ENCODE results near the gene EDEM3. TPM values are rescaled to one million over a fixed set of nuclear protein-coding genes. Genes with fewer than 3 reads are reported as not detected.

EDEM3 gene
- total and polyA plus RNA-seq, 2 of the 8 experiments (the other 6 are each of a cell fraction or from before 2014, with no cell fraction given), result 1.6 to 14.0 TPM

GRCh38 chr1:184682956-184683355 is 71.7 kb downstream of the EDEM3 start:
- H2AFZ ChIP-seq (ENCODE audit: low read length), result no peak overlapping the region
- no peak overlapping the region for H4K8ac ChIP-seq (ENCODE audit: extremely low read depth, insufficient read depth, low read length)
- H3K4me3 ChIP-seq (ENCODE audit: extremely low read depth in 1 of 4, insufficient read depth in 2 of 4, low read depth in 3 of 4, low read length in 4 of 4), result no peak overlapping the region
- H3K79me1 ChIP-seq (ENCODE audit: low read depth, low read length), result no peaks in the 10 kb centered on the region
- no peak overlapping the region for H3K4me2 ChIP-seq (ENCODE audit: insufficient read depth in 1 of 2, low read depth in 2 of 2, low read length in 2 of 2)
- no peak overlapping the region for H3K27ac ChIP-seq (ENCODE audit: low read depth, low read length)
- no peaks in the 10 kb centered on the region for H3K36me3 ChIP-seq (ENCODE audit: control insufficient read depth in 2 of 4, insufficient read depth in 4 of 4, low read length in 3 of 4)
- no peaks in the 10 kb centered on the region for H3K23me2 ChIP-seq (ENCODE audit: low read depth, low read length)
- no peak overlapping the region for H2AK5ac ChIP-seq (ENCODE audit: low read depth, low read length)
- H3K4ac ChIP-seq (replicated peaks; ENCODE audit: insufficient read length, low read depth, low read length), result no peak overlapping the region
- ChIA-PET POLR2A (ENCODE audit: partially characterized antibody) (no interaction called here), CTCF (ENCODE audit: partially characterized antibody) (no interaction called here)
- no peak overlapping the region for H3K18ac ChIP-seq (ENCODE audit: extremely low read depth, low read length)
- no peak overlapping the region for H2BK120ac ChIP-seq (replicated peaks; ENCODE audit: low read depth, low read length)
- no peak overlapping the region for H4K5ac ChIP-seq (ENCODE audit: insufficient read length, low read depth, low read length)
- TF ChIP-seq E2F6 (IDR thresholded peaks at IDR 0.05), result no peak
- TF ChIP-seq NANOG (IDR thresholded peaks at IDR 0.05; ENCODE audit: insufficient read depth, low read depth, low read length, poor library complexity, severe bottlenecking), result no peak
- TF ChIP-seq SRF (IDR thresholded peaks at IDR 0.05; ENCODE audit: low read depth, low read length), result no peak
- no peak for TF ChIP-seq SP1 (IDR thresholded peaks at IDR 0.05; ENCODE audit: low read depth, low read length)
- TF ChIP-seq USF2 (IDR thresholded peaks at IDR 0.05; ENCODE audit: low read length), result no peak
- no peak for TF ChIP-seq RNF2 (IDR thresholded peaks at IDR 0.05; ENCODE audit: borderline replicate concordance, low read depth, low read length, missing control alignments, poor library complexity, severe bottlenecking)
- TF ChIP-seq BRCA1 (IDR thresholded peaks at IDR 0.05; ENCODE audit: low read depth, low read length), result no peak
- no peak overlapping the region for H4K91ac ChIP-seq (replicated peaks; ENCODE audit: insufficient read length, low read length)
- DNase-seq (ENCODE audit: low read depth in 1 of 2, low spot score in 2 of 2) (no peak), FAIRE-seq (no peak)
- 91% methylated on average over 3 of the region's 3 CpGs; no CpG with 5 or more reads in 1 of the 2 experiments for WGBS, 2 experiments (ENCODE audit: extremely low coverage in 1 of 2, insufficient coverage in 1 of 2, insufficient read length in 1 of 2, insufficient replicate concordance in 2 of 2, low coverage in 1 of 2, low lambda C conversion rate in 2 of 2, missing lambda C conversion rate in 1 of 2)
- H2BK5ac ChIP-seq (ENCODE audit: low read depth, low read length), result no peak overlapping the region
- H2BK12ac ChIP-seq (ENCODE audit: low read depth, low read length), result no peak overlapping the region
- H3K79me2 ChIP-seq (ENCODE audit: control insufficient read depth in 1 of 2, insufficient read depth in 2 of 2, low read length in 2 of 2), result no peaks in the 10 kb centered on the region
- peaks cover 0 to 3% (median 0%) of the 10 kb centered on the region in 4 experiments; a peak in 2 of 7 replicates for H3K4me1 ChIP-seq (replicated peaks in 1 of 4; ENCODE audit: control insufficient read depth in 3 of 4, insufficient read depth in 4 of 4, low read length in 3 of 4)
- H4K20me1 ChIP-seq (replicated peaks in 1 of 2; ENCODE audit: control insufficient read depth in 1 of 2, insufficient read depth in 2 of 2, low read length in 2 of 2), result no peaks in the 10 kb centered on the region
- no peak overlapping the region for H2BK15ac ChIP-seq (ENCODE audit: low read length)
- peaks cover 0 to 2% of the 10 kb centered on the region in 2 experiments; a peak in 1 of 4 replicates for H3K9me3 ChIP-seq (ENCODE audit: insufficient read depth in 2 of 2, low read depth in 1 of 2, low read length in 1 of 2)
- H3K9ac ChIP-seq (replicated peaks in 1 of 4; ENCODE audit: extremely low read depth in 1 of 4, low read depth in 3 of 4, low read length in 3 of 4), result no peak overlapping the region
- no peak overlapping the region for H3K56ac ChIP-seq (replicated peaks; ENCODE audit: insufficient read length, low read depth, low read length)
- no peaks in the 10 kb centered on the region for H3K27me3 ChIP-seq (replicated peaks in 1 of 4; ENCODE audit: control insufficient read depth in 3 of 4, extremely low read depth in 1 of 4, insufficient read depth in 3 of 4, low read length in 3 of 4)
- H3K23ac ChIP-seq (ENCODE audit: insufficient read length), result no peak overlapping the region
- no peak overlapping the region for H2BK20ac ChIP-seq (ENCODE audit: low read length)
- no peak overlapping the region for H3K14ac ChIP-seq (ENCODE audit: insufficient read length)

Data from H1 (cell line).